ENCODE data around the gene MPRIP. TPM values are rescaled to one million over a fixed set of nuclear protein-coding genes. Genes with fewer than 3 reads are reported as not detected.

Gene MPRIP
- polyA plus RNA-seq, 1 of the 3 experiments (the other 2 are of a cell fraction): 64.4 TPM

GRCh38 chr17:17206124-17206912, 164.1 kb downstream of the MPRIP start, which contains the start of gene PLD6:
PLD6 (minus strand) TSS chr17:17206333; CDS start chr17:17206286, 47 bp downstream.
- TF ChIP-seq TAF1 (IDR thresholded peaks at IDR 0.05; ENCODE audit: borderline replicate concordance, low read depth, low read length) (no peak), USF2 (IDR thresholded peaks at IDR 0.05; ENCODE audit: borderline replicate concordance, low read depth, low read length) (peak; percentile 75), JUND (IDR thresholded peaks at IDR 0.05) (no peak), NRF1 (IDR thresholded peaks at IDR 0.05; ENCODE audit: low read depth, low read length) (peak; percentile 53; the same call in 1 of the 2 replicates), USF1 (IDR thresholded peaks at IDR 0.05; ENCODE audit: borderline replicate concordance, low read depth) (peak; percentile 91), EZH2phosphoT487 (IDR thresholded peaks at IDR 0.05; ENCODE audit: borderline replicate concordance, low read depth) (no peak), MXI1 (IDR thresholded peaks at IDR 0.05; ENCODE audit: low read depth, low read length) (peak; percentile 93), YY1 (IDR thresholded peaks at IDR 0.05; ENCODE audit: low read depth) (no peak), CHD2 (IDR thresholded peaks at IDR 0.05; ENCODE audit: low read length, partially characterized antibody) (peak; percentile 40), MEF2A (IDR thresholded peaks at IDR 0.05; ENCODE audit: borderline replicate concordance, low read depth) (no peak), FOXJ3 (CRISPR knock-in tag; IDR thresholded peaks at IDR 0.05) (no peak), NFIC (IDR thresholded peaks at IDR 0.05; ENCODE audit: borderline replicate concordance) (peak; percentile 88), PBX3 (IDR thresholded peaks at IDR 0.05) (0 out of 2 replicates have a peak, but pooled peaks have one; percentile 11), SIN3A (IDR thresholded peaks at IDR 0.05; ENCODE audit: borderline replicate concordance, low read depth, low read length) (no peak)
- TF ChIP-seq, protein P1, sequence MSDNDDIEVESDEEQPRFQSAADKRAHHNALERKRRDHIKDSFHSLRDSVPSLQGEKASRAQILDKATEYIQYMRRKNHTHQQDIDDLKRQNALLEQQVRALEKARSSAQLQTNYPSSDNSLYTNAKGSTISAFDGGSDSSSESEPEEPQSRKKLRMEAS (IDR thresholded peaks at IDR 0.05; ENCODE audit: low read depth): peak; percentile 96
- TF ChIP-seq, protein P2, sequence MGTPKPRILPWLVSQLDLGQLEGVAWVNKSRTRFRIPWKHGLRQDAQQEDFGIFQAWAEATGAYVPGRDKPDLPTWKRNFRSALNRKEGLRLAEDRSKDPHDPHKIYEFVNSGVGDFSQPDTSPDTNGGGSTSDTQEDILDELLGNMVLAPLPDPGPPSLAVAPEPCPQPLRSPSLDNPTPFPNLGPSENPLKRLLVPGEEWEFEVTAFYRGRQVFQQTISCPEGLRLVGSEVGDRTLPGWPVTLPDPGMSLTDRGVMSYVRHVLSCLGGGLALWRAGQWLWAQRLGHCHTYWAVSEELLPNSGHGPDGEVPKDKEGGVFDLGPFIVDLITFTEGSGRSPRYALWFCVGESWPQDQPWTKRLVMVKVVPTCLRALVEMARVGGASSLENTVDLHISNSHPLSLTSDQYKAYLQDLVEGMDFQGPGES (IDR thresholded peaks at IDR 0.05; ENCODE audit: low read depth, low read length): no peak
- Histone ChIP-seq H3K27me3 (ENCODE audit: insufficient read depth) (no peaks in the 10 kb centered on the region), H3K79me2 (ENCODE audit: insufficient read depth) (peaks cover 12% of the 10 kb centered on the region; the same call in 1 of the 2 replicates), H3K9me3 (no peaks in the 10 kb centered on the region), H3K27ac (ENCODE audit: low read depth in 2 of 2, low read length in 1 of 2) (peak within 1 kb of the TSS in 1 of 2 experiments; percentile 40; a peak in 3 of 4 replicates), H4K20me1 (ENCODE audit: insufficient read depth) (no peaks in the 10 kb centered on the region), H3K4me1 (ENCODE audit: control insufficient read depth in 1 of 2, insufficient read depth in 2 of 2, low read depth in 1 of 2, low read length in 1 of 2) (peaks cover 20 to 29% of the 10 kb centered on the region in 2 experiments; a peak in 3 of 4 replicates), H2AFZ (ENCODE audit: low read depth) (peak within 1 kb of the TSS; percentile 87), H3K36me3 (replicated peaks in 1 of 2; ENCODE audit: control insufficient read depth in 1 of 2, insufficient read depth in 2 of 2, low read length in 1 of 2) (peaks cover 0 to 2% of the 10 kb centered on the region in 2 experiments), H3K9me2 (no peaks in the 10 kb centered on the region), H3K4me3 (ENCODE audit: low read depth in 2 of 2, low read length in 1 of 2) (peak within 1 kb of the TSS; percentile 57 to 65), H3K9ac (peak within 1 kb of the TSS; percentile 76), H3F3A (replicated peaks; ENCODE audit: insufficient read depth) (peaks cover 17% of the 10 kb centered on the region), H3K4me2 (peak within 1 kb of the TSS; percentile 99)
- POLR2A ChIA-PET: interaction anchor here (1.0 to 1.9 kb wide), 2 partner anchors 8 to 31 kb away, joined by 3 to 5 read pairs; partner anchors contain the start of gene FLCN
- WGBS (ENCODE audit: low lambda C conversion rate): 38% methylated on average over 22 of the region's 78 CpGs
- CTCF ChIA-PET: interaction anchor here (1.5 kb wide), 1 partner anchor 15 kb away, joined by 3 read pairs; no protein-coding TSS in a partner anchor
- peak; percentile 96 for DNase-seq
